ENCODE results near the gene CORIN. TPM values are rescaled to one million over a fixed set of nuclear protein-coding genes. Genes with fewer than 3 reads are reported as not detected.

CORIN gene
- total and polyA plus RNA-seq, 2 of the 13 experiments (the other 11 are each of a cell fraction or from before 2014, with no cell fraction given): 0.84 to 1.2 TPM

- intact Hi-C loops (cut with micrococcal nuclease; ENCODE audit: unreplicated experiment) (no loop called here), in situ Hi-C loops (cut with HindIII; ENCODE audit: extremely low pct_ligation_motif_present, low pct_unique_long_range_greater_than_20kb) (no loop called here)
- Histone ChIP-seq H2AFZ (ENCODE audit: low read length) (no peak overlapping the region), H4K20me1 (ENCODE audit: insufficient read depth, low read length) (no peaks in the 10 kb centered on the region), H3K4me1 (ENCODE audit: insufficient read depth, low read length) (peaks cover 13% of the 10 kb centered on the region), H3K36me3 (replicated peaks in 1 of 2; ENCODE audit: control insufficient read depth in 1 of 2, insufficient read depth in 2 of 2, low read length in 2 of 2) (no peaks in the 10 kb centered on the region), H3K9ac (ENCODE audit: insufficient read depth, low read depth, low read length) (no peak overlapping the region), H3K4me3 (replicated peaks in 1 of 3; ENCODE audit: insufficient read depth in 1 of 3, low read depth in 2 of 3, low read length in 3 of 3) (no peak overlapping the region), H3K79me2 (ENCODE audit: insufficient read depth, low read length) (no peaks in the 10 kb centered on the region), H3K27ac (ENCODE audit: extremely low read length, insufficient read depth, low read length) (no peak overlapping the region), H3K27me3 (ENCODE audit: control insufficient read depth in 1 of 2, insufficient read depth in 2 of 2, low read length in 2 of 2) (no peaks in the 10 kb centered on the region), H3K9me3 (ENCODE audit: low read length) (no peaks in the 10 kb centered on the region), H3K4me2 (ENCODE audit: low read depth, low read length) (no peak overlapping the region)
- no TSS peak for BruUV-seq (replicated peaks)
- ChIA-PET CTCF (ENCODE audit: low intra/inter-chr PET ratio, low total read pairs) (no interaction called here), POLR2A (no interaction called here)
- no peak for DNase-seq (ENCODE audit: low spot score)
- no peak for ATAC-seq
- no peak for FAIRE-seq
- TF ChIP-seq ZBTB43 (CRISPR knock-in tag; conservative IDR thresholded peaks at IDR 0.05): no peak
- TF ChIP-seq CBFB (CRISPR knock-in tag; IDR thresholded peaks at IDR 0.05): no peak
- no peak for TF ChIP-seq ZNF24 (IDR thresholded peaks at IDR 0.05)
- WGBS (ENCODE audit: low lambda C conversion rate): 59% methylated on average over 6 of the region's 6 CpGs
These were observed 141.0 kb downstream of the CORIN start for GRCh38 chr4:47696823-47697222.

GRCh38 chr4:47695260-47695659, 142.6 kb downstream of the CORIN start:
- no TSS peak for BruUV-seq (replicated peaks)
- no peaks in the 10 kb centered on the region for H3K36me3 ChIP-seq (replicated peaks in 1 of 2; ENCODE audit: control insufficient read depth in 1 of 2, insufficient read depth in 2 of 2, low read length in 2 of 2)
- 100% methylated on average over 1 of the region's 1 CpG for WGBS (ENCODE audit: low lambda C conversion rate)
- no peak overlapping the region for H3K4me3 ChIP-seq (replicated peaks in 1 of 3; ENCODE audit: insufficient read depth in 1 of 3, low read depth in 2 of 3, low read length in 3 of 3)
- H3K79me2 ChIP-seq (ENCODE audit: insufficient read depth, low read length): no peaks in the 10 kb centered on the region
- peaks cover 13% of the 10 kb centered on the region for H3K4me1 ChIP-seq (ENCODE audit: insufficient read depth, low read length)
- no peaks in the 10 kb centered on the region for H3K9me3 ChIP-seq (ENCODE audit: low read length)
- DNase-seq (ENCODE audit: low spot score) (no peak), FAIRE-seq (no peak), ATAC-seq (no peak)
- H3K27ac ChIP-seq (ENCODE audit: extremely low read length, insufficient read depth, low read length): no peak overlapping the region
- no peaks in the 10 kb centered on the region for H4K20me1 ChIP-seq (ENCODE audit: insufficient read depth, low read length)
- H3K4me2 ChIP-seq (ENCODE audit: low read depth, low read length): no peak overlapping the region
- no peak overlapping the region for H2AFZ ChIP-seq (ENCODE audit: low read length)
- ChIA-PET POLR2A (no interaction called here), CTCF (ENCODE audit: low intra/inter-chr PET ratio, low total read pairs) (no interaction called here)
- H3K9ac ChIP-seq (ENCODE audit: insufficient read depth, low read depth, low read length): no peak overlapping the region
- intact Hi-C loops (cut with micrococcal nuclease; ENCODE audit: unreplicated experiment): no loop called here
- TF ChIP-seq ZNF713 (CRISPR knock-in tag; IDR thresholded peaks at IDR 0.05) (no peak), ZBTB34 (CRISPR knock-in tag; IDR thresholded peaks at IDR 0.05) (no peak), MAFK (conservative IDR thresholded peaks at IDR 0.05 in 1 of 2, IDR thresholded peaks at IDR 0.05 in 1 of 2; ENCODE audit: low read length in 2 of 2) (peak in 1 of 2 experiments; percentile 26; a peak in 1 of 4 replicates)
- in situ Hi-C loops (cut with HindIII; ENCODE audit: extremely low pct_ligation_motif_present, low pct_unique_long_range_greater_than_20kb): no loop called here
- no peaks in the 10 kb centered on the region for H3K27me3 ChIP-seq (ENCODE audit: control insufficient read depth in 1 of 2, insufficient read depth in 2 of 2, low read length in 2 of 2)

Measured in HepG2 (cell line).